ENCODE measurements around the gene EXOSC10.
A peak's percentile ranks its signal among the peaks of the same experiment; 100 is the strongest.

Gene EXOSC10

GRCh38 chr1:11099310-11100148, at the start of gene EXOSC10:
EXOSC10 (minus strand) TSS chr1:11099869; CDS start chr1:11099831, 38 bp downstream.
- peak; percentile 89 to 95 (median 93) for DNase-seq

- DNase-seq, result peak in 1 of 3 experiments; percentile 46
These were observed 47.6 kb upstream of the EXOSC10 start for GRCh38 chr1:11147197-11147770.

- DNase-seq, result no peak
These were observed 46.1 kb upstream of the EXOSC10 start for GRCh38 chr1:11145741-11146140.

- DNase-seq, result no peak
These were observed 45.0 kb upstream of the EXOSC10 start for GRCh38 chr1:11144570-11145256.

- DNase-seq, result no peak
These were observed 44.2 kb upstream of the EXOSC10 start for GRCh38 chr1:11143907-11144306.

- DNase-seq, result no peak
These were observed 43.7 kb upstream of the EXOSC10 start for GRCh38 chr1:11143401-11143800.

GRCh38 chr1:11142618-11143391, 43.1 kb upstream of the EXOSC10 start:
- no peak for DNase-seq

GRCh38 chr1:11138952-11139351, 39.3 kb upstream of the EXOSC10 start:
- DNase-seq, result no peak

- DNase-seq, result no peak
These were observed 38.4 kb upstream of the EXOSC10 start for GRCh38 chr1:11138029-11138428.

- DNase-seq, result no peak
These were observed 35.2 kb upstream of the EXOSC10 start for GRCh38 chr1:11134898-11135266.

- DNase-seq, result no peak
These were observed 34.7 kb upstream of the EXOSC10 start for GRCh38 chr1:11134251-11134897.

GRCh38 chr1:11132563-11133293, 33.1 kb upstream of the EXOSC10 start:
- DNase-seq, result no peak

- no peak for DNase-seq
These were observed 32.1 kb upstream of the EXOSC10 start for GRCh38 chr1:11131816-11132215.

- DNase-seq, result no peak
These were observed 30.7 kb upstream of the EXOSC10 start for GRCh38 chr1:11130406-11130805.

- DNase-seq, result peak in 1 of 3 experiments; percentile 58
These were observed 30.2 kb upstream of the EXOSC10 start for GRCh38 chr1:11129649-11130390.

- DNase-seq, result no peak
These were observed 26.9 kb upstream of the EXOSC10 start for GRCh38 chr1:11126569-11126968.

- no peak for DNase-seq
These were observed 26.3 kb upstream of the EXOSC10 start for GRCh38 chr1:11125931-11126330.

GRCh38 chr1:11124965-11125364, 25.3 kb upstream of the EXOSC10 start:
- DNase-seq, result no peak

- no peak for DNase-seq
These were observed 16.6 kb upstream of the EXOSC10 start for GRCh38 chr1:11116318-11116717.

- peak in 1 of 3 experiments; percentile 49 for DNase-seq
These were observed 15.3 kb upstream of the EXOSC10 start for GRCh38 chr1:11114966-11115365.
